GM15510 (cell line): ENCODE measurements around the gene AMBP.

ENCODE experiments used
- POLR2A ChIP-seq: IDR thresholded peaks from 3 replicates; pipeline ENCODE4 v1.6.1; 2011; ENCODE audit warnings: borderline replicate concordance; ENCODE audit not compliant: insufficient read length; ENCODE audit errors: extremely low read depth

The AMBP gene

GRCh38 chr9:114046237-114046755 lies 31.8 kb downstream of the AMBP start:
- no peak for TF ChIP-seq POLR2A

GRCh38 chr9:114039484-114039883 lies 38.6 kb downstream of the AMBP start:
- TF ChIP-seq POLR2A = no peak

- no peak for TF ChIP-seq POLR2A
Measured at GRCh38 chr9:114038724-114039313, 39.3 kb downstream of the AMBP start.

GRCh38 chr9:114037961-114038723 lies 40.0 kb downstream of the AMBP start:
- no peak for TF ChIP-seq POLR2A

GRCh38 chr9:114037249-114037648 lies 40.9 kb downstream of the AMBP start:
- TF ChIP-seq POLR2A = no peak

GRCh38 chr9:114035845-114036801 lies 42.0 kb downstream of the AMBP start:
- TF ChIP-seq POLR2A = no peak

GRCh38 chr9:114035221-114035844 lies 42.8 kb downstream of the AMBP start:
- TF ChIP-seq POLR2A = no peak

- TF ChIP-seq POLR2A = no peak
Measured at GRCh38 chr9:114034661-114035062, 43.4 kb downstream of the AMBP start.

- no peak for TF ChIP-seq POLR2A
Measured at GRCh38 chr9:114034196-114034595, 43.9 kb downstream of the AMBP start.

- TF ChIP-seq POLR2A = no peak
Measured at GRCh38 chr9:114033397-114034103, 44.5 kb downstream of the AMBP start.

- no peak for TF ChIP-seq POLR2A
Measured at GRCh38 chr9:114031948-114032840, 45.9 kb downstream of the AMBP start.

GRCh38 chr9:114031037-114031630 lies 47.0 kb downstream of the AMBP start:
- TF ChIP-seq POLR2A = no peak

- TF ChIP-seq POLR2A = no peak
Measured at GRCh38 chr9:114030364-114030763, 47.7 kb downstream of the AMBP start.
